Measurements from ENCODE around the gene CRADD.

- TF ChIP-seq CTCF (IDR thresholded peaks at IDR 0.05), result no peak
- no peak for TF ChIP-seq NRF1 (IDR thresholded peaks at IDR 0.05; ENCODE audit: low read depth, low read length)
- no peak for TF ChIP-seq YY1 (IDR thresholded peaks at IDR 0.05; ENCODE audit: low read depth)
- no peak for TF ChIP-seq NFIC (IDR thresholded peaks at IDR 0.05; ENCODE audit: borderline replicate concordance)
- no peak for TF ChIP-seq ELF1 (IDR thresholded peaks at IDR 0.05)
- no peak for TF ChIP-seq RAD21 (IDR thresholded peaks at IDR 0.05; ENCODE audit: low read length)
- no peak for TF ChIP-seq SMC3 (IDR thresholded peaks at IDR 0.05; ENCODE audit: low read depth, low read length)
- TF ChIP-seq USF2 (IDR thresholded peaks at IDR 0.05; ENCODE audit: borderline replicate concordance, low read depth, low read length), result no peak
- no peak for TF ChIP-seq MAX (IDR thresholded peaks at IDR 0.05; ENCODE audit: low read depth)
- TF ChIP-seq EP300 (IDR thresholded peaks at IDR 0.05; ENCODE audit: borderline replicate concordance in 1 of 2, low read depth in 1 of 2, low read length in 1 of 2), result no peak
- no peak for TF ChIP-seq MXI1 (IDR thresholded peaks at IDR 0.05; ENCODE audit: low read depth, low read length)
- TF ChIP-seq REST (IDR thresholded peaks at IDR 0.05; ENCODE audit: low read depth, low read length), result no peak
- TF ChIP-seq POLR2AphosphoS5 (IDR thresholded peaks at IDR 0.05; ENCODE audit: low read depth, low read length), result no peak
These were observed 137.0 kb downstream of the CRADD start for GRCh38 chr12:93813972-93814821.
